ENCODE data around the gene STK38. TPM values are rescaled to one million over a fixed set of nuclear protein-coding genes. Genes with fewer than 3 reads are reported as not detected.
"Not testable (repeated sequence)": the region's sequence is repeated elsewhere in the genome, so short reads cannot be mapped to it uniquely, and the experiment has no call there.

Gene STK38
- total RNA-seq, 3 donors from 2014 or later, result 14.2 to 16.6 (median 16.1) TPM

DNA sequence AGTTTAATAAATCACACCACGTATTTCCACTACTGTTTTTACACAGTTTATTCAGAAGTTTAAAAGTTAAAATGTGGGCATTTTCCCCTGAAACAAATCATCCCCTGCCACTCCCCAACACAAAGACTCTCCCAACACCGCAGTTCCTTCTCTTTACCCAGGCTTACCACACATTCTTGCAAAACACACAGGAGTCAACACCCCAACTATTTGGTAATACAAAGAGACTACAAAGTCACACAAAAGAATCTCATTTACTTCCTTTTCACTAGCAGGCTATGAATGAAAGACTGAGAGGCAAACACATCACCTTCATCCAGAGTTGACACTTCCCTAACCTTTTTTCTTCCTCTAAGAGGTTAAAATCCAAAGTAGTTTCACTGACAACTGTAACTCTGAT is 53.4 kb downstream of the STK38 start:
- Mint-ChIP-seq H3K9me3 (no peaks in the 10 kb centered on the region), H3K27me3 (ENCODE audit: low read depth) (no peaks in the 10 kb centered on the region), H3K4me1 (ENCODE audit: low read depth) (peaks cover 25% of the 10 kb centered on the region), H3K36me3 (ENCODE audit: insufficient read depth) (peaks cover 50% of the 10 kb centered on the region), H3K4me3 (no peak overlapping the region)
- DNase-seq (no peak), ATAC-seq (peak in 1 of 2 donors; percentile 27)

DNA sequence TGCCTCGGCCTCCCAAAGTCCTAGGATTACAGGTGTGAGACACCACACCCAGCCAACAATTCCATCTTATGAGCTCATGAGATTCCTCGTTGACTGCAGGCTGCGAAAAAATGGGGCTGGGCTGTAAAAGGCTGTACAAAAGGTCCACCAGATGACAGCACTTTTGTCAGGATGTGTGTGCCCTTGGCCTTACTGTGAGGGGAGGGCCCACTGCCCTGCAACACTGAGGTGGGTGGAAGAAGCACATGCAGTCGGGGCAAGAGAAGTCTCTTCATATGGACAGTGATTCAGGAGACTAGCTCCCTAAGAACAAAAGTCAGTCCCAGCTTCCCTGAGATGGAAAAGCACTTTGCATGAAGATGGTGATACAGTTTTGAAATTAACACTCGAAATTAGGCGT is 54.0 kb downstream of the STK38 start:
- Mint-ChIP-seq H3K4me3 (no peak overlapping the region), H3K36me3 (ENCODE audit: insufficient read depth) (peaks cover 49% of the 10 kb centered on the region)

DNA sequence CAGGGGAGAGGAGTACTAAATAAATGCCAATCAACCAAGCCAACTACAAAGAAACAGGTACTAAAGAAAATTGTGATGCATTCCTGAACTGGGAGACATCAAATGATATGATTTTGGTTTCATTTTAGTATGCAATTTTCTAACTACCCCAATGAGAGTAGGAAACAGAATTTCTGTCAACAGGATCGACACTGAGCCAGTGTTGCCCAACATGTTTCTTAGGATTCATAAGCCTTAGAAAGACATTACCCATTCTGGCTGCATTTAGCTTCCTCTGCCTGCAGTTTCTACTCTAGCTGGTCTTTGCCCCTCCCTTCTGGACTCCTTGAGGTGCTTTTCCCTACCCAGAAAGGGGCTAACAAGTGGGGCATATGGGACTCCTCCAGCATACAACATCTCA is 54.7 kb downstream of the STK38 start:
- H3K4me1 Mint-ChIP-seq (ENCODE audit: low read depth), result peaks cover 25% of the 10 kb centered on the region
- H3K36me3 Mint-ChIP-seq (ENCODE audit: insufficient read depth), result peaks cover 54% of the 10 kb centered on the region
- DNase-seq (no peak), ATAC-seq (peak in 1 of 2 donors; percentile 18)
- H3K27me3 Mint-ChIP-seq (ENCODE audit: low read depth), result no peaks in the 10 kb centered on the region
- no peak overlapping the region for H3K4me3 Mint-ChIP-seq
- H3K9me3 Mint-ChIP-seq, result no peaks in the 10 kb centered on the region

More for the DNA sequence above, 54.0 kb downstream of the STK38 start:
- Mint-ChIP-seq H3K27me3 (ENCODE audit: low read depth) (no peaks in the 10 kb centered on the region), H3K4me1 (ENCODE audit: low read depth) (peaks cover 25% of the 10 kb centered on the region), H3K9me3 (no peaks in the 10 kb centered on the region)
- DNase-seq (no peak), ATAC-seq (no peak)

DNA sequence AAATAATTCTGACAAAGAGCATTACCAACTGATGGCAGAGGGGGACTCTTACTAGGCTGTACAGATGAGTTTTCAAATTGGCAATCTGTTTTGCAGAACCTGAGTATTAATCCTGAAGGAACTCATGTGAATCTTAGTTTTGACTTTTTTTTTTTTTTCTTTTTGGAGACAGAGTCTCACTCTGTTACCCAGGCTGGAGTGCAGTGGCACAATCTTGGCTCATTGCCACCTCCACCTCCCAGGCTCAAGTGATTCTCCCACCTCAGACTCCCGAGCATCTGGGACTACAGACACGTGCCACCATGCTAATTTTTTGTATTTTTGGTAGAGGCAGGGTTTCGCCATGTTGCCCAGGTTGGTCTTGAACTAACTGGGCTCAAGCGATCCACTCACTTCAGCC is 55.2 kb downstream of the STK38 start:
- Mint-ChIP-seq H3K9me3 (no peaks in the 10 kb centered on the region), H3K4me3 (no peak overlapping the region), H3K27me3 (ENCODE audit: low read depth) (no peaks in the 10 kb centered on the region), H3K4me1 (ENCODE audit: low read depth) (peaks cover 25% of the 10 kb centered on the region), H3K36me3 (ENCODE audit: insufficient read depth) (peaks cover 52% of the 10 kb centered on the region)
- no peak for ATAC-seq
- no peak for DNase-seq

DNA sequence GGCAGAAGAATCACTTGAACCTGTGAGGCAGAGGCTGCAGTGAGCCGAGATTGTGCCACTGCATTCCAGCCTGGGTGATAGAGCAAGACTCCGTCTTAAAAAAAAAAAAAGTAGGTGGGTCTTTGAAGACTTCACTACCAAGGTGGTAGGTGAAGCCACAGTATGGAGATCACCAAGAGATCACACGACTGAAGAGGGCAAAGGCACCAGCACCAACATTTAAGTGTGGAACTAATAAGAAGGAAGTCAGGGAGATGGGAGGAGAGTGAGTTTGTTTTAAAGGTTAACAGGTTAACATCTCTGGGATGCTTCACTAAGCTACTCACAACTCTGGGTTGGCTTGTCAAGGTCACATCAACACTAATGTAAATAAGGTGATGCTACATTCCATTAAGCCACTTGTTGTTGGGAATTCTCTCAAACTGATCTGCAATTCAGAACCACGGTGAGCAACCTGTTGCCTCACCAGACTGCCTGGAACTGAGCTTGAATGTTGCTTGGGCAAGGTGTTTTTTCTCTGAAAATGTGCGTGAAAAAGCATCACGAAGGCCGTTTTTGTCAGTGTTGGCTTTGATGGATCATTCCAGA is 55.8 kb downstream of the STK38 start:
- peaks cover 25% of the 10 kb centered on the region for H3K4me1 Mint-ChIP-seq (ENCODE audit: low read depth)
- DNase-seq (no peak), ATAC-seq (no peak)
- H3K27me3 Mint-ChIP-seq (ENCODE audit: low read depth), result no peaks in the 10 kb centered on the region
- H3K4me3 Mint-ChIP-seq, result no peak overlapping the region
- H3K9me3 Mint-ChIP-seq, result no peaks in the 10 kb centered on the region
- H3K36me3 Mint-ChIP-seq (ENCODE audit: insufficient read depth), result peaks cover 52% of the 10 kb centered on the region

DNA sequence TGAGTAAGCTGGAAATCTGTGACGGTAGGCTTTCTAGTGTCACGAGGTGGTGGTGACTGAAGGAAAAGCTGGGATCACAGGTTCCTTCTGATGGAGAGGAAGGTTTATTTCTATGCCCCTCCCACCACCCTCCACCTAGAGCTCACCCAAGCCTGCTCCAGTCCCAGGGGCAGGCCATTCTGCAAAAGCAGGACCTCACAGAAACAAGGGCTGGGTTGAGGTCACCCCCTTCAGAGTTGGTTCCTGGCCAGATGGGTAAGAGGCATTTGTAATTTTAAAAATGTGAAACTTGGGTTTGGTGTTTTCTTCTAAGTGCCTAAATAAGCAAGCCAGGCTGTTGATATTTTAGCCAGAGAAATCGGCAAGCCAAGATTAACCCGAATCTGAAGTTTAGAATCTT is 57.9 kb downstream of the STK38 start:
- peaks cover 45% of the 10 kb centered on the region for H3K36me3 Mint-ChIP-seq (ENCODE audit: insufficient read depth)
- no peak for ATAC-seq

DNA sequence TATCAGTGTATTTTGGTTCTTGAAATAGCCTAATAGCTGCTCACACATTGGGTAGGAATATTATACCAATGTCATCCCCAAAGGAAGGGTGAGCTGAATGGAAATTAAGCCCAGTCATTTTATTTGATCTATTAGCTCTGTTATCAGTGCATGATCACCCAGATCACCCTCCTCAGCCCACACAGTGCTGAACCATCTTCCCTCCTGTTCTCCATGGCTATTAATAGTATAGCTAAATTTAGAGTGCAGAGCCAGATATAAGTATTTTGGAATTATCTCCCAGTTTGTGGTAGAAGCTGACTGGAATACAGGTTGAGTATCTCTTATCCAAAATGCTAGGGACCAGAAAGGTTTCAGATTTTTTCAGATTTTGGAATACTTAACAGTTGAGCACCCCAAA is 59.1 kb downstream of the STK38 start:
- no peak for ATAC-seq
- no peak for DNase-seq
- Mint-ChIP-seq H3K36me3 (ENCODE audit: insufficient read depth) (peaks cover 39% of the 10 kb centered on the region), H3K4me3 (no peak overlapping the region), H3K4me1 (ENCODE audit: low read depth) (peaks cover 5% of the 10 kb centered on the region), H3K9me3 (no peaks in the 10 kb centered on the region), H3K27me3 (ENCODE audit: low read depth) (no peaks in the 10 kb centered on the region)

More for the DNA sequence above, 57.9 kb downstream of the STK38 start:
- Mint-ChIP-seq H3K27me3 (ENCODE audit: low read depth) (no peaks in the 10 kb centered on the region), H3K4me3 (no peak overlapping the region), H3K4me1 (ENCODE audit: low read depth) (peaks cover 15% of the 10 kb centered on the region), H3K9me3 (no peaks in the 10 kb centered on the region)
- DNase-seq, result no peak

DNA sequence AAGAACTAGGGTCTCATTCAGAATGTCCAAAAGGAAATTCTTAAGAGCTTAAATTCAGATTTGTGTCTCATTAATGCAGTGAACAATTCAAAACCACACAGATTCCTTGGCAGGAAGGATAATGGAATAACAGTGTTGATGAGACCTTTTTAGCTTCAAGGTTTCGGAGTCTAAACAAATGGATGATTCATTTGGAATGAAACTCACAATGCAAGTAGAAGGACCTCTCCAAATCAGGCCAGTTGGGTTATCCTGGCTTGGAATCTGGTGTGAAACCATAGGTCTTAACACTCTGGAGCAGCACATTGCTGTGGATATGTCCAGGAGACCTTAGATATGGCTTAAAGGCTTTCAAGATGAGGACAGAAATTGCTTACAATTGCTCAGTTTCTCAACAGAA is 59.6 kb downstream of the STK38 start:
- DNase-seq, result no peak
- Mint-ChIP-seq H3K27me3 (ENCODE audit: low read depth) (no peaks in the 10 kb centered on the region), H3K4me1 (ENCODE audit: low read depth) (peaks cover 4% of the 10 kb centered on the region), H3K4me3 (no peak overlapping the region), H3K9me3 (no peaks in the 10 kb centered on the region), H3K36me3 (ENCODE audit: insufficient read depth) (peaks cover 38% of the 10 kb centered on the region)
- ATAC-seq, result no peak

DNA sequence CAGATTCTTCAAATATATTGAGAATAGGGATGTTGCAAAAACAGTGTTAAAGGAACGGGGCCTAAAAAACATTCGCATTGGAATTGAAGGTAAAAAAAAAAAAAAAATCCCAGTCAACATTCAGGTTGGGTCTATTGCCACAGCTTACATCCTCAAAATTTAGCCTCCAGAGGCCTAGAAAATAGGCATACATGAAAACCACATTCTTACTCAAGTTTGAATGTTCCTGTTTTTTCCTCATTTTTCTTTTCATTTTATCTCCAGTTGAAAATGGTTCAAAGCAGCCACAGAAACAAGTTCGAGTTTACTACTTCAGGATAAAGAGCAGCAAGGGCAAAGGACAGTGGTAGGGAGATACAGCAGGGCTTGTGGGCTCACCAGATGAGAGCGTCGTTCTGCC is 62.5 kb downstream of the STK38 start:
- H3K4me1 Mint-ChIP-seq (ENCODE audit: low read depth), result no peaks in the 10 kb centered on the region
- peaks cover 42% of the 10 kb centered on the region for H3K36me3 Mint-ChIP-seq (ENCODE audit: insufficient read depth)
- H3K27me3 Mint-ChIP-seq (ENCODE audit: low read depth), result no peaks in the 10 kb centered on the region
- ATAC-seq (no peak), DNase-seq (no peak)
- H3K4me3 Mint-ChIP-seq, result no peak overlapping the region
- no peaks in the 10 kb centered on the region for H3K9me3 Mint-ChIP-seq

DNA sequence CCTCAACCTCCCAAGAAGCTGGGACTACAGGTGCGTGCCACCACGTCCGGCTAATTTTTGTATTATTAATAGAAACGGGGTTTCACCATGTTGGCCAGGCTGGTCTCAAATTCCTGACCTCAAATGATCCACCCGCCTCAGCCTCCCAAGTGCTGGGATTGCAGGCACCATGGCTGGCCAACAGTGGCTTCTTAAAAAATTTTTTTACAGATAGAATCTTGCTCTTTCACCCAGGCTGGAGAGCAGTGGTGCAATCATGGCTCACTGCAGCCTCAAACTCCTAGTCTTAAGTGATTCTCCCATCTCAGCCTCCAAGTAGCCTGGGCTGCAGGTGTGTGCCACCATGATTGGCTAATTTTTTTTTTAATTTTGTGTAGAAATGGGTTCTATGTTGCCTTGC is 64.0 kb downstream of the STK38 start:
- H3K4me3 Mint-ChIP-seq; DNase-seq; H3K4me1 Mint-ChIP-seq (ENCODE audit: low read depth); ATAC-seq; H3K9me3 Mint-ChIP-seq; H3K27me3 Mint-ChIP-seq (ENCODE audit: low read depth): not testable (repeated sequence)
- H3K36me3 Mint-ChIP-seq (ENCODE audit: insufficient read depth), result peaks cover 42% of the 10 kb centered on the region

DNA sequence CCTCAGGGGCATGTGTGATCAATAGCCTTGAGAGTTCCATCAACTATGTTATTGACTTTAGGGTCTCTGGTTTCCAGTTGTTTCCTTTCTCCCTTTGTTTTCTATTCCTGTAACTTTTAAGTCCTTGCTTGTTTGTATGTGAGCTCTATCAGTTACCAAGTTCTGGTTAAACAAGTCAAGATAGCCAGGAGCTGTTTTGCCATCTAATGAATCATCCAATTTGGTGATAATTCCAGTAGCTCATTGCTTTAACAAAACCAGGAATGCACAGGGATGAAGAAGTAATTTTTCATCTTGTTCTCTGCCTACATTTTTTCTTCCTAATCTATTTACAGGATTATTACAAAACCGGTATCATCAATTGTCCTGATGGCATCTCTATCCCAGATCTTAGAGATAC is 68.0 kb downstream of the STK38 start:
- Mint-ChIP-seq H3K27me3 (ENCODE audit: low read depth) (no peaks in the 10 kb centered on the region), H3K4me3 (no peak overlapping the region), H3K4me1 (ENCODE audit: low read depth) (peaks cover 7% of the 10 kb centered on the region), H3K36me3 (ENCODE audit: insufficient read depth) (peaks cover 34% of the 10 kb centered on the region), H3K9me3 (no peaks in the 10 kb centered on the region)
- DNase-seq (no peak), ATAC-seq (no peak)

DNA sequence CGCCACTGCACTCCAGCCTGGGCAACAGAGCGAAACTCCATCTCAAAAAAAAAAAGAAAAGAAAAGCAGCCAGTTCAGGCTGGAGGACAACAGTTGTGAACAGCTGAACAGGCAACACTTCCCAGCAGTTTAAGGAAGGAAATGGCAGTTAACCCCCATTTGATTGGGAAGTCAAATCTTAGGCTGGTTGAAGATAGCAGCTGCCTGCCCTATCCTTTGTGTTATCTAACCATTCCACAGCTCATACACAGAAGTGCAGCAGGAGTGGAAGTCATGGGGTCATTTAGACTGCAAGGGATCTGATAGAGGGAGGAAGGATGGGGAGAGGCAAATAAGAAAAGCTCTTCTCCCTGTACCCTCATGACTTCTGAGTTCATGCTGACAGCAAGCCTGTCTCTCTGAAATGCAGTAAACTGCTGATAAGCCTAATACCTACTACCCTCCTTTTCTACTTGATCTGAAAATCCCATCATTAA is 69.2 kb downstream of the STK38 start:
- ATAC-seq, result no peak
- no peak for DNase-seq
- no peaks in the 10 kb centered on the region for H3K9me3 Mint-ChIP-seq
- no peak overlapping the region for H3K4me3 Mint-ChIP-seq
- no peaks in the 10 kb centered on the region for H3K27me3 Mint-ChIP-seq (ENCODE audit: low read depth)
- H3K4me1 Mint-ChIP-seq (ENCODE audit: low read depth), result peaks cover 7% of the 10 kb centered on the region
- peaks cover 33% of the 10 kb centered on the region for H3K36me3 Mint-ChIP-seq (ENCODE audit: insufficient read depth)

DNA sequence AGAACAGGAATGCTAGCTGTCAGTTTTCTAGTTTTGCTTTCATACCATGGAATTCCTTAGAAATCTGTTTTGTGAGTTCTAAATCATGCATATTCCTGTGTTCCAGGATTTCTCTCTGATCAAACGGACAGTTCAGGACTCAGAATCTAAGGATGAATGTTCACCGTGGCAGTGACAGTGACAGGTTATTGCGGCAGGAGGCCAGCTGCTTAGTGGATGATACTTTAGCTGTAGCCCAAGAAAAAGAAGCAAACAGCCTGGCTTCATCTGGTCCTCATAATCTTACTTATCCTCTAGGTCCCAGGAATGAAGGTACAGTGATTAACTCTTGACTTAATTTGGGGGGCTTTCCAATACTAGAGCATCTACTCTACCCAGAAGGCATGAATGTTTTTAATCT is 77.3 kb downstream of the STK38 start:
- ATAC-seq (no peak), DNase-seq (no peak)
- Mint-ChIP-seq H3K9me3 (no peaks in the 10 kb centered on the region), H3K27me3 (ENCODE audit: low read depth) (no peaks in the 10 kb centered on the region), H3K4me3 (no peak overlapping the region), H3K4me1 (ENCODE audit: low read depth) (peaks cover 4% of the 10 kb centered on the region), H3K36me3 (ENCODE audit: insufficient read depth) (peaks cover 20% of the 10 kb centered on the region)

DNA sequence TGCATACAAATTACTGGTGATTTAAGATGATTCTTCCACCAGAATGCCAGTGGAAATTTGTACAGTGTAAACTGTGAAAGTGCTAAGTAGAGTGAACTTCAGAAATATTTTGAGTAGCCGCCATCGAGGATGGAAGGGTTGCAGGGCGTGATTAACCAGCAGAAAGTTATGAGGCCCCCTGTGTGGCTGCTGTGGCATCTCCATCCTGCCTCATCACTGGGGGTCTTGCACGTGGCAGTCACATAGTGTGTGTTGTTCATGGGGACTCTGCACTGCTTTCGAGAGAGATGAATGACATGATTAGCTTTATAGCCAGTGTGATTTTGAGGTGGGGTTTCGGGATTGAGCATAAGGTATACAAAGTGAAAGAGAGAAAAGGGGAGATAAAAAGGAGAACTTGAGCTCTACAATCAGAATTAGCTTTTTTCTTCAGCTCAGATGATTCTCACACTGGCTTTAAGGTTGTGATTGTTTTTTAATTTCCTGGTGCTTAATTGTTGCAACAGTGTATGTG is 78.1 kb downstream of the STK38 start:
- Mint-ChIP-seq H3K27me3 (ENCODE audit: low read depth) (no peaks in the 10 kb centered on the region), H3K4me3 (no peak overlapping the region), H3K9me3 (no peaks in the 10 kb centered on the region), H3K36me3 (ENCODE audit: insufficient read depth) (peaks cover 19% of the 10 kb centered on the region), H3K4me1 (ENCODE audit: low read depth) (peaks cover 9% of the 10 kb centered on the region)
- ATAC-seq (no peak), DNase-seq (no peak)

DNA sequence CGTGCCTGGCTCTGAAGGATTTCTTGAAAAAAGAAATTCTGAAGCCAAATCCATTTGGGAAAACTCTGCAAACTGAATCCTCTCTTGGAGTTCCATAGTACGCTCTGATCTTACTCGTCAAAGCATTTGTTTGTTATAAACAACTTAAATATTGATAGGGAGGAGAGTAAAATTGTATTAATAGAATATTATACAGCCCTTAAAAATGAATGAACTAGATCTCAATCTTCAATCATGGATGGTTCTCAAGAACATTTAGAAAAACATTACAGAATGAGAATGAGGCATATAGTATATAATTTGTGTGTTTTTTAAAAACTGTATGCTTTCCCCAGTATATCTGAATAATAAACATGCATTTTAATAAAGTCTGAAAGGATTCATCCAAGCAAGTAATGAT is 79.7 kb downstream of the STK38 start:
- Mint-ChIP-seq H3K27me3 (ENCODE audit: low read depth) (no peaks in the 10 kb centered on the region), H3K4me3 (no peak overlapping the region), H3K36me3 (ENCODE audit: insufficient read depth) (peaks cover 22% of the 10 kb centered on the region), H3K4me1 (ENCODE audit: low read depth) (peaks cover 17% of the 10 kb centered on the region), H3K9me3 (no peaks in the 10 kb centered on the region)
- no peak for DNase-seq
- no peak for ATAC-seq

Data from activated T-cell treated with anti-CD3 and anti-CD28 coated beads, Interleukin-2, amount 50 U/mL, for 4 hours (primary cell).